GM21447 (cell line): ENCODE data around the gene CDC25A.
A peak's percentile ranks its signal among the peaks of the same experiment; 100 is the strongest.
"Not testable (repeated sequence)": the region's sequence is repeated elsewhere in the genome, so short reads cannot be mapped to it uniquely, and the experiment has no call there.

Experiments
- ATAC-seq: cut with Tn5 transposase; IDR thresholded peaks from one replicate; pipeline ENCODE4 v1.9.1; 2021; ENCODE audit not compliant: unreplicated experiment

The CDC25A gene

DNA sequence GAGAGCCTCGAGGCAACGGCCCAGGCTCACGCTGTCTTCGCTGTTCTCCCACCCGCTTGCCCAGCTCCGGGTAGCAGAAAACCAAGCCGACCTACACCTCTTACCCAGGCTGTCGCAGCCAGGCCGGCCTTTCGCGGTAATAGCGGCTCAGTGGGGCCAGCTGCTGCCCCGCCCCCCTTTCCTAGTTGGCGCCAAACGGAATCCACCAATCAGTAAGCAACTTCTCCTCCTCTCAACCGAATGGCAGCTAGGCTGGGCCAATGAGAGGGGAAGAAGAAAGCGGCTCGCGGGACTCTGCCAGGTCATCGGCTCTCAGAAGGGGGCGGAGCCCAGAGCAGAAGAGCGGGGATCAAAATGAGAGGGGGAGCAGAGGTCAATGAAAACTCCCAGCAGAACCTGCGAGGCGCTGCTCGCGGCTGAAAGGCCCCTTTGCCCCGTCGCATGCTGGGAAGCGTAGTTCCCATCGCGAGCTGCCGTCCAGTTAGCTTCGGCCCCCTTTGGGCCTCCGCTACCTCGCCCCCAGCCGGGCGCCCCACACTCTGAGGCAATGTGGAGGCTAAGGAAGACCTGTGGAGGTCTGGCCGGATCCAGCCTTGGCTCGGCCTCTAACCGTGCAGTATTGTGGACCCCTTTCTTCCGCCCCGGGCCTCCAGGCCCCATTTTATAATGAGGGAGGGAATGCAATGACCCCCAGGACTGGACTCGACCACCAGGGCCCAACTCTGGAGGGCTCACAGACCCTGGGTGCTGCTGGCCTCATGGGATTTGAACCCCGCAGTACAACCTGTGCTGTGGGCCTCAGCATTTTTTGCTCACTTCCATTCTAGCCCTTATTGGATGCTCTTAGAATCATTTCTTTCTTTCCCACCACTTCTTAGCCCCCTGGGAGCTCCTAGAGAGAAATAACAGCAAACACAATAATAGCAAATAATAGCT is at the start of gene CDC25A:
CDC25A (minus strand) TSS at position 152 of the 936 bp plus-strand sequence. CDS start 470 bp downstream, outside the sequence.
- peak; percentile 96 for ATAC-seq

DNA sequence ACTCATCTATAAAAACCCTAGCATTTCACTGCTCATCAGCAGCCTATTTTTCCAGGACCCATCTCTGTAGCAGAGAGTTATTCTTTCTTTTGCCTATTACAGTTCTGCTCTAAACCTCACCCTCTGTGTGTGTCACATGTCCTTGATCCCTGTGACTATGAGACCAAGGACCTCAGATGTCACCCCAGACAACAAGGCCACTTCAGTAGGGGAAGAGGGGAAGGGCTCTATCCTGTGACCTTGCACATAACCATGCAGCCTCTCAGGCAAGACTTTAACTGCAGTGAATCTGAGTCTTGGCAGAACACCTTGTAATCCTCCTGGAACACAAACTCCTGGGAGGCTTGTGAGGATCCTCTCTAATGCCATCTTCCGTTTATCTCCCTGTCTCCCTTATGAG is 48.3 kb upstream of the CDC25A start:
- no peak for ATAC-seq

DNA sequence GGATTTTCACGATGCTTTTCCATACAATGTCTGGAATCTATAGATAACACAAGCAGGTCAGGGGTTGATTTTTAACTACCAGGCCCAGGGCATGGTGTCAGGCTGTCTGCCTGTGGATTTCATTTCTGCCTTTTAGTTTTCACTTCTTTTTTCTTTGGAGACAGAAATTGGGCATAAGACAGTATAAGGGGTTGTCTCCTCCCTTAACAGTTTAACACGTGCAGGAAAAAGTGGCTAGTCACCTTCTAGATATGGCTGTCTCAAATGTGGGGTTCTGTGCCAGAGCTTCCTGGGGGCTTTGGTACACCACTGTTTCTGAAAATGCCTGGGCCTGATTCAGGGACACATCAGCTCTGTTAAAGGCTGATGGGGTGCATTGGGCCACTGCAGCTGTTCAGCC is 45.3 kb upstream of the CDC25A start:
- no peak for ATAC-seq

DNA sequence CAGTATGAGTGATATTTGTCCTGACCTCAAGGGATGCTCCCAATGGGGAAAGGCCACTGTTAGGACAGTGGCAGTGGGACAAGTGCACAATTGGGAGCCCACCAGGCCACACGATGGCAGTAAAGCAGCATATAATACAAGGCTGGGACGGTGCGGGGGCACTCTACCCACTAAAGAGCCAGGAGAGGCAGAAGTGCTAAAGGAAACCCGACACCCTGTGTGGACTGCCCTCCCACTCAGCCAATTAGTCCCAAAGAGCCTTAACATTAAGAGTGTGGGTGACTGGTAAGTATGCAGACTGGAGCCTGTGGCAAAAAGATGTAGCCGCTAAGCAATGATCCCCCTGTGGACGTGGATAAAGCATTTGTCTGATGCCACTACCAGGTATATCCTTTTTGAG is 44.5 kb upstream of the CDC25A start:
- no peak for ATAC-seq

DNA sequence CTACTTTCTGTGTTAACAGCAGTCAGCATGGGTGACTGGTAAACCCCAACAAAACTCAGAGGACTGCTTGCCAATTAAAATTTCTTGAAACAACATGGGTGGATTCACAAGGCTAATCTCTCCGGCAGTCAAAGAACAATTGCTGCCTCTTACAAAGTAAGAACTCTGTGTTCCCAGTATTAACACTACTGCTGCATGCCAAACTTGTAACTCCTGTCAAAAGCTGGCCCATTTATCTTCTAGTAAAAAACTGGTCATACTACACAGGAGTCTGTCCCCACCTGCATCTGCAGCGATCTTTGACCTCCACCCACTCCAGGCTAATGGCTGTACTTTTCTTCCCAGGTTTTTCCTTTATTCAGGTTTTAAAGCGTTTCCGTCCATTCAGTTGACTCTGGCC is 44.0 kb upstream of the CDC25A start:
- ATAC-seq: no peak

DNA sequence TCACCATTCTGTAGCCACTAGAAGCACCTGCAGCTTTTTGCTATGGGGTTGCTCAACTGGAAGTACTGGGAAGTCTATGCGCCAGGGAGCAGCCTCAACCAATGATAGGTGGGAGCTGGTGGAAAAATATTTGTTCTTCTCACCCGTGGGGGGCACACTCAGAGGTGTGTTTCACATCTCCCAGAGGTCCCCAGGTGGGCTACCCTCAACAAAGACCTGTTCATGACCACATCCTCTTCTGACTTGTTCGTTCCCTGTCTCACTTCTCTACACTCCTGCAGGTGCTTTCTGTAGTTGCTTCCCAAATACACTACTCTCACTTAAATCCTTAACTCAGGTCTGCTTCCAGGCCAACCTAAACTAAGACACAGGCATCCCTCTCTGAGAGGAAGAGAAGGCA is 38.7 kb upstream of the CDC25A start:
- ATAC-seq: no peak

DNA sequence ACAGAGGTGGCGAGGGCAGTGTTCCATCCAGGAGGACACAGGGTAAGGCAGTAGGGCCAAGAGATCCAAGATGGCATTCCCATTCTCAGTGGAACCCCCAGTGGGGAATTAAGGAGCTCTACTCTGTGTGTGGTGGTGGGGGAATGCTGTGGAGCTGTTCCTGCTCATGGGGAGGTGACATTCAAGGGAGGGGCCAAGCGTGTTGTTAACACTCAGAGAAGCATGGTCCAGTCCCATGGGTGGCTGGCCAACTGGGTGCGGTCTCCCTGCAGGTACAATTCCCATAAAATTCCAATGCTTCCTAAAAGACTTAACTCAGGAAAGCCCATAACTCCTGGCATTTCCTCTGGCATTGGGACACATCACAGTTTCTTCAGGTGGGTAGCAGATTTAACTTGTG is 37.4 kb upstream of the CDC25A start:
- no peak for ATAC-seq

DNA sequence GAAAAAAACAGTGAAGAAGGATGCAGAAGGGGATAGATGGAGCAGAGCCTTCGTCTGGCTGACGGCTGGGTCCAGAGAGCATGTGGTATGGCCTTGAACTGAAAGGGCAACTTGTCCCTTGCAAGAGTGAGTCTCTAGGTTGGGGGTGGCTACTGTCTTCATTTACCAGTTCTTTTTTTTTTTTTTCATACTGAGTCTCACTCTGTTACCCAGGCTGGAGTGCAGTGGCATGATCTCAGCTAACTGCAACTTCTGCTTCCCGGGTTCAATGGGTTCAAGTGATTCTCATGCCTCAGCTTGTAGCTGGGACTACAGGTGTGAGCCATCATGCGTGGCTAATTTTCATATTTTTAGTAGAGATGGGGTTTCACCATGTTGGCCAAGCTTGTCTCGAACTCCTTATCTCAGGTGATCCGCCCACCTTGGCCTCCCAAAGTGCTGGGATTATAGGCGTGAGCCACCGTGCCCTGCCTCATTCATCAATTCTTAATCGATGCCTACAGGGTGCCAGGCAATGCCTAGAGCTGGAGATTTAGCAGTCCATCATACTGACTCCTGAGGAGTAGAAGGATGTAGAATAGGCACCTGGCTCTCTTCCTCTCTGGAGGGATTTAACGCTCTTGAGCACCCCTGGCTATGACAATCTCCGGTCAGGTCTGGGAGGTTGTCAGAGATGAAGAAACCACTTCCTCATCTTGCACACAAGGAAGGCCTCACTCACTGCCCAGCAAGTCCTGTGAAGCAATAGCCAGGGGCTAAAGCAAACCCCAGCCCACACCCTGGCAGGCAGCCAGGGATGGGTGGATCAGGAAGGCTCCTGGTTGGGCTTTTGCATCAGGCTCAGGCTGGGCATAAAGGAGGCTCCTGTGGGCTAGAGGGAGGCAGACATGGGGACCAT is 34.6 kb upstream of the CDC25A start, which contains the start of gene CAMP:
CAMP (plus strand) TSS at position 880 of the 898 bp plus-strand sequence; CDS start at position 897, 17 bp downstream.
- ATAC-seq: peak; percentile 54

DNA sequence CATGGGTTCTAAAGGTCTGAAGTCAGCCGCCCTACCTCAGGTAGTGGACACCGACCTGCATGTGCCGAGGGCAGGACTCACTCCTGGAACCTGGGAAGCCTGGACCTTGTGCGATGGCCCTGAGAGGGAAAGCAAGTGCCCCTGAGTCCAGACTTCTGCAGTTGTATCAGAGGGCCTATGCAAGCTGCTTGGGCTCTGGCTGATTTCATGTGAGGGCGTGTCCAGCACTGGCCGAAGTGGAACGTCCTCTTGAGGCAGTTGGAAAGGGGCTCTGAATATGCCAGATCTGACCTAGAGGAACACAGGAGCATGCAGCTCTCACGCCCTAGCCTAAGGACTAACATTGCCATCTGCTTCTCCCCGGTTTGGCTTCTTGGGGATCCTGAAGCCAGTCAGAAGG is 32.5 kb upstream of the CDC25A start:
- no peak for ATAC-seq

DNA sequence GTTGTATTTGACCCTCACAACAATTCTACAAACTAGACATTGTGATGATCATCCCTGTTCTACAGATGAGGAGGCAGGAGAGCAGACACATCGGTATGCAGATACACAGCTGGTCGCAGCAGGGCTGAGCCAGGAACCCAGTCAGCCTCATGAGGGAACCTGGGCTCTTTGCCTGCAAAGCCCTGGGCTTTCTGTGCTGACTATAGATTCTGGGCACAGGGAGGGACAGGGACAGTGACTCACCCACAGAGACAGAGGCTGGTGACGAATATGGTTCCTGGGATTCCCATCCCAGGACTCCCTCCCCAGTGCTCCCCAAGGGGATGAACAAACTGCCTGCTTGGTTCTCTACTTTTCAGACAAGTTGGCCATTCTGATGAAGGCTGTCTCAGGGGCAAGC is 31.3 kb upstream of the CDC25A start:
- ATAC-seq: no peak

DNA sequence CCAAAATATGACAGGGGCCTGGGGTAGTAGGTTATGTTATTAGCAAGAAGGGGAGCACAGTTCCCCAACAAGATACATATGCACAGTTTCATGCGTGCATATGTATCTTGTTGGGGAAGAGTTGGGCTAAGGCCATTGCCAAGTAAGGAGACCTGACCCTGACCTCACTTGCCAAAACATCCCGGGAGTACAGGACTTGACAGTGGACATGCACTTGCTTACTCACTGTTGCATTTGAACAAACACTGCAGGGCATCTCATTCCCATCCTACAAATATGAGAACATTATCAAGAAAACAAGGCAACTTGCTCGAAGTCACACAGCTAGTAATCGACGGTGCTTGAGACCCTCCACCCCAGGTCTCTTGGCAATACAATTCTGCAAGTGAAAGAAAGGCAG is 30.3 kb upstream of the CDC25A start:
- no peak for ATAC-seq

DNA sequence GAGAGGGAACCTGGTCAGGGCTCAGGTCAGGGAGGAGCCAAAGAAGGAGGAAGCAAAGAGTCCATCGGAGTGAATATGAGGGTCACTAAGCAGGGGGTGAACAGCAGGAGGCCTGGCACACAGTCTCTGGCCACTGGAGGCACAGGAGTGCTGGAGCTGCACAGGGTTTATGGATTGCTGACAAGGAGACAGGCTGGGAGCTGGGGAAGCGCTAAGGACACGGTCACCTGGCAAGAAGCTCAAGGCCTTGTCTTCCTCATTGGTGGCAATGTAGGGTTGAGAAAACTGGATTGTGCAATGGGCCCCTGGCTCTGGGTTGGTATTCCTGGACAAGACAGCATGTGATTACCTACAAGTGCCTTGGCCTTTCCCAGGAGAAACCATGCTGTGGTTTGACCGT is 29.2 kb upstream of the CDC25A start:
- ATAC-seq: no peak

DNA sequence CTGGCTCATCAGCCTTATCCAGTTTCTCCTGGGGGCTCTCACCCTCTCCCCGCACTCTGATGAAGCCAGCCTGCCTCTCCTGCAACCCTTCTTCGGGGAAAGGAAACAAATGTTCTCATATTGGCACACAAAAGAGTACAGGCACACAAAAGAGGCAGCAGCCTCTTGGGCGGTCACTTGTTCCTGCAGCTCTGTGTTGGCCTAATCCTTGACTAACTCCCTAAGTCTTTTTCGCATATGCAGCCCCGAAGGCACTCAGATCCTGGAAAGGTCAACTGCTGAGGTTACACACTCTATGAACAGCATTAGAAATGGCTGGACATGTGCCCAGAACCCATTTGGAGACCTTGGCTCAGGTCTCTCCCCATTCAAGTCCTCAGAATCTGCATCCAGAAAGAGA is 27.7 kb upstream of the CDC25A start:
- ATAC-seq: no peak

DNA sequence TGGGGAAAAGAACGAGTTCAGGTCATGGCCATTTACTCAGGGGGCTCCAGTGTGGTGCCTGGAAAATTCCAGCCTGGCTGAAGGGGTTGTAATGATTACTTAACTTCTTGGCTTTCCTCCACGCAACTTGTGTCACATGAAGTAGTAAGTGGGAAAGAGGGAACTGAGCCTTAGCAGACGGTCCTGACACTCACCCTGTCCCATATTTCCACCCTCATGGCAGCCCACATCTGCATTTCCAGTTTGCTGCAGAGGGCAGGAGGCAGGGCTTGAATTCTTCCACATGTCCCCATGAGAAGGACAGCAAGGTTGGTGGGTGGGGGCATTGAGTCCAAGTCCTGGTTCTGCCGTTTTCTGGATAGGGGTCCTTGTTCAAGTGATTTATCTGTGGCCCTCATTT is 27.2 kb upstream of the CDC25A start:
- no peak for ATAC-seq

DNA sequence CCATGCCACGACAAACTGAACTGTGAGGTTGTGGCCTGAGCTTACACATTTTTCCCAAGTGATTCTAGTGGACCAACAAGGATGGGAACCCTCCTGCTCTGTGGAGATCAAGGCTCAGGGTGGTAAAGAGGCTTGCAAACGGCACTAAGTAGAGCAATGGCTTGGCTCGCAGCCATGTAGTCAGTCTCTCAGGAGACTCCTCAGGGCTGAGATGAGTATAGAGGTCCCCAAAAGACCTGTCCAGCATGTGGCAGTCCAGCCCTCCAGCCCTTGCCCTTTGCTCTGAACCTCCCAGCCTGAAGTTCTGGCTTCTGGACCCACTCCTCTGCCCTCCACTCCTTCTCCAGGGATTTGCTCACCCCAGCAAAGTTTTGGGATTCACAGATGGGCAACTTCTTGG is 26.8 kb upstream of the CDC25A start:
- no peak for ATAC-seq

DNA sequence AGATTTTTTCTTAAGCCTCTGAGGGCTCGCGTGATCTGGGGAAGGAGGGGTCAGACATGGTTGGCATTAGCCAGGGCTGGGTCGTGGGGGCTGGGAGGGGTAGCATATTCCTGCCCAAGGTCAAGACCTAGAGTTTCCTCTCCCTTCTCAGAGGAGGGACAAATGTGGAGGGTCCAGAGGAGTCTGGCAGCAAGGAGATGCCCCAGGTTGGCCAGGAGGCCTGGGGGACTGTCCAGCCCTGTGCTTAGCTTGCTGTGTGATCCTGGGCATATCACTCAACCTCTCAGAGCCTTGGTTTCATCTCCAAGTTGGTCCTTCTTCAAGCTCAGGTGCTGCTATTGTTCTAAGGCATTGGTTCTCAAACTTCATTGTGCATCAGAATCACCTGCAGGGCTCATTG is 26.0 kb upstream of the CDC25A start:
- ATAC-seq: no peak

DNA sequence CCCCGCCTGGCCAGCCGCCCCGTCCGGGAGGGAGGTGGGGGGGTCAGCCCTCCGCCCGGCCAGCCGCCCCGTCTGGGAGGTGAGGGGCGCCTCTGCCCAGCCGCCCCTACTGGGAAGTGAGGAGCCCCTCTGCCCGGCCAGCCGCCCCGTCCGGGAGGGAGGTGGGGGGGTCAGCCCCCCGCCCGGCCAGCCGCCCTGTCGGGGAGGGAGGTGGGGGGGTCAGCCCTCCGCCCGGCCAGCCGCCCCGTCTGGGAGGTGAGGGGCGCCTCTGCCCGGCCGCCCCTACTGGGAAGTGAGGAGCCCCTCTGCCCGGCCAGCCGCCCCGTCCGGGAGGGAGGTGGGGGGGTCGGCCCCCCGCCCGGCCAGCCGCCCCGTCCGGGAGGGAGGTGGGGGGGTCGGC is 23.6 kb upstream of the CDC25A start:
- not testable (repeated sequence) for ATAC-seq

DNA sequence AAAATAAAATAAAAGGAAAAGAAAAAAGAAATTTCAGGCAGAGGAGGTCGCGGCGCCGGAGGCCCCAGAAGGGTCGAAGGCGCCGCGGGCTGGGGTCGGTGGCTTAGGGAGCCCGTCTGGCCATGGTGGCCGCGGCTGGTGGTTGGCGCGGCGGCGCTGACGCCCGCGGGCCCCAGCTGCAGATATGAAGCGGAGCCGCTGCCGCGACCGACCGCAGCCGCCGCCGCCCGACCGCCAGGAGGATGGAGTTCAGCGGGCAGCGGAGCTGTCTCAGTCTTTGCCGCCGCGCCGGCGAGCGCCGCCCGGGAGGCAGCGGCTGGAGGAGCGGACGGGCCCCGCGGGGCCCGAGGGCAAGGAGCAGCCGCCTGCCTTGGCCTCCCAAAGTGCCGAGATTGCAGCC is 22.3 kb upstream of the CDC25A start:
- ATAC-seq: not testable (repeated sequence)

DNA sequence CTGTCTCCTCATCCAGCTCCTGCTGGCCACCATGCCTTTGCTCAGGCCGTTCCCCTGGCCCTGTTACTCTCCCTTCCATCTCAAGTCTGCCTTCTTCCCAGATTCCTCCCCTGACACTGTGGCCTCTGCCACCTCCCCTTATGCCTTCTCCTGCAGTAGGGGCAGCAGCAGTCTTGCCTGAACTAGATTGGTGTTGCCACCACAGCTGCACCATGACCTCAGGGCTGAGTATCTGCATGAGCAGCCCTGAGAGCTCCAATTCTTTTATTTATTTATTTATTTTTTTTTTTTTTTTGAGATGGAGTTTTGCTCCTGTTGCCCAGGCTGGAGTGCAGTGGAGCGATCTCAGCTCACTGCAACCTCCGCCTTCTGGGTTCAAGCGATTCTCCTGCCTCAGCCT is 21.2 kb upstream of the CDC25A start:
- no peak for ATAC-seq

DNA sequence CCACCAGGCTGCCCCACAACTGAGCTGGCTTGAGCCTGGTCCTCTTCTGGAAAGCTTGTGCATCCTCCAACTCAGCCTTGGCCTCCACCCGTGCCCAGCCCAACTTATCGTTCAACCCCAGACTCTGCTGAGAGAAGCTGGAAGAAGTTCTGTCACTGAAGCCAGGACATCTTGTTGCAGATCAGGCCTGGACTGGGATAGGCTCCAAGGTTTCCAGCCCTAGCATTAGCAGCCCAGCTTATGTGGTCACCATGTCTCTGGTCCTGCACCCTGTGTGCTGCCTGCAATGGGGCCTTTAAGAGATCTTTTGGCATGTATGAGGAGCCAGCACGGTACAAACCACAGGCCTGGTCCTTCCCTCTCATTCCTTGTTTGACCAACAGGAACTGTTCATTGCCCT is 19.9 kb upstream of the CDC25A start:
- no peak for ATAC-seq

DNA sequence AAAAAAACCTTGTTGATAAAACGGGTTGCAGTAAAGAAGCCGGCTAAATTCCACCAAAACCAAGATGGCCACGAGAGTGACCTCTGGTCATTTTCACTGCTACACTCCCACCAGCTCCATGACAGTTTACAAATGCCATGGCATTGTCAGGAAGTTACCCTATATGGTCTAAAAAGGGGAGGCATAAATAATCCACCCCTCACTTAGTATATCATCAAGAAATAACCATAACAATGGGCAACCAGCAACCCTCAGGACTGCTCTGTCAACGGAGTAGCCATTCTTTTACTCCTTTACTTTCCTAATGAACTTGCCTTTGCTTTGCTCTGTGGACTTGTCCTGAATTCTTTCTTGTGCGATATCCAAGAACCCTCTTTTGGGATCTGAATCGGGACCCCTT is 14.4 kb upstream of the CDC25A start:
- ATAC-seq: no peak

DNA sequence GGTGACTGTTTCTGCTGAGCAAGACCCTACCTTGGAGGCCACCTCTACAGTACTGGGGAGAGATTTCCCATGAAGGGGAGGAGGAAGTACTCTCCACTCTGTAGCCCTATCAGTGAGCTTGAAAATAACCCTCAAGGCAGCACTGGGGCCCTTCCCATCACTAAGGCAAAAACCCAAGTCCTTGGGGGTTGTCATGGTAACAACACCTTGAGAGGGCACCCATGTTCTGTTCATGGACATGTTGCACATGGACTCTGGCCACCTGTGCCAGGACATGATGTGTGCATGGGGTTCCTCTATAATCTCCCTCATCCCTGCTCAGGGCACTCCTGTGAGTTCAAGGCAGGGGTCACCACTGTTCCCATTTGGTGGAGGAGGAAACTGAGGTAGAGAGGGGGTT is 10.9 kb upstream of the CDC25A start:
- ATAC-seq: no peak
